ENCODE data around the gene RAI1. TPM values are rescaled to one million over a fixed set of nuclear protein-coding genes. Genes with fewer than 3 reads are reported as not detected.

The RAI1 gene
- total and polyA plus RNA-seq, 7 donors = 1.8 to 31.9 (median 9.3) TPM

- H3K4me1 ChIP-seq = peaks cover 0 to 40% (median 32%) of the 10 kb centered on the region in 4 donors
- H3K9me3 ChIP-seq = no peaks in the 10 kb centered on the region
- DNase-seq = no peak
- TF ChIP-seq EP300 (IDR thresholded peaks at IDR 0.05) (no peak), CTCF (IDR thresholded peaks at IDR 0.05) (no peak), POLR2A (IDR thresholded peaks at IDR 0.05) (no peak), POLR2AphosphoS5 (IDR thresholded peaks at IDR 0.05) (no peak)
- no peak overlapping the region for H3K4me3 ChIP-seq
- no peak overlapping the region for H3K27ac ChIP-seq
- WGBS, 2 donors = 91 to 93% methylated on average over 6 of the region's 6 CpGs
- no peaks in the 10 kb centered on the region for H3K36me3 ChIP-seq
- intact Hi-C loops (cut with DNase I) = no loop called here
- H3K27me3 ChIP-seq = no peaks in the 10 kb centered on the region
These were observed 38.1 kb downstream of the RAI1 start for GRCh38 chr17:17719199-17719940.

GRCh38 chr17:17719966-17720543, 38.8 kb downstream of the RAI1 start:
- H3K4me3 ChIP-seq = no peak overlapping the region
- WGBS, 2 donors = 71 to 81% methylated on average over 3 of the region's 3 CpGs
- H3K27me3 ChIP-seq = no peaks in the 10 kb centered on the region
- peaks cover 0 to 40% (median 31%) of the 10 kb centered on the region in 4 donors for H3K4me1 ChIP-seq
- intact Hi-C loops (cut with DNase I) = no loop called here
- no peak for DNase-seq
- H3K27ac ChIP-seq = no peak overlapping the region
- H3K9me3 ChIP-seq = no peaks in the 10 kb centered on the region
- H3K36me3 ChIP-seq = no peaks in the 10 kb centered on the region
- no peak for TF ChIP-seq POLR2A (IDR thresholded peaks at IDR 0.05)
- no peak for TF ChIP-seq EP300 (IDR thresholded peaks at IDR 0.05)
- no peak for TF ChIP-seq CTCF (IDR thresholded peaks at IDR 0.05)
- TF ChIP-seq POLR2AphosphoS5 (IDR thresholded peaks at IDR 0.05) = no peak

GRCh38 chr17:17721140-17721668, 39.9 kb downstream of the RAI1 start:
- DNase-seq = no peak
- no peak overlapping the region for H3K27ac ChIP-seq
- no peaks in the 10 kb centered on the region for H3K27me3 ChIP-seq
- H3K4me1 ChIP-seq = peaks cover 0 to 50% (median 37%) of the 10 kb centered on the region in 4 donors
- H3K4me3 ChIP-seq = no peak overlapping the region
- WGBS, 2 donors = 93 to 94% methylated on average over 2 of the region's 2 CpGs
- H3K36me3 ChIP-seq = no peaks in the 10 kb centered on the region
- TF ChIP-seq POLR2AphosphoS5 (IDR thresholded peaks at IDR 0.05) (no peak), POLR2A (IDR thresholded peaks at IDR 0.05) (no peak), EP300 (IDR thresholded peaks at IDR 0.05) (no peak), CTCF (IDR thresholded peaks at IDR 0.05) (no peak)
- intact Hi-C loops (cut with DNase I) = no loop called here
- no peaks in the 10 kb centered on the region for H3K9me3 ChIP-seq

GRCh38 chr17:17722081-17722905, 41.0 kb downstream of the RAI1 start:
- Histone ChIP-seq H3K36me3 (no peaks in the 10 kb centered on the region), H3K4me1 (peaks cover 0 to 53% (median 41%) of the 10 kb centered on the region in 4 donors), H3K9me3 (no peaks in the 10 kb centered on the region), H3K27ac (peak overlapping the region; percentile 79 to 86 (median 85)), H3K4me3 (peak overlapping the region; percentile 52 to 64 (median 62)), H3K27me3 (no peaks in the 10 kb centered on the region)
- WGBS, 2 donors = 52 to 82% methylated on average over 68 of the region's 68 CpGs
- intact Hi-C loops (cut with DNase I) = no loop called here
- TF ChIP-seq EP300 (IDR thresholded peaks at IDR 0.05) = no peak
- peak in 1 of 4 experiments; percentile 13 for TF ChIP-seq CTCF (IDR thresholded peaks at IDR 0.05)
- TF ChIP-seq POLR2AphosphoS5 (IDR thresholded peaks at IDR 0.05) = peak in 1 of 4 donors; percentile 62
- no peak for DNase-seq

Measured in sigmoid colon (tissue), 7 donors.